Measurements from ENCODE around the gene RAB7B. TPM values are rescaled to one million over a fixed set of nuclear protein-coding genes. Genes with fewer than 3 reads are reported as not detected.

RAB7B gene
- total RNA-seq, 4 donors from 2014 or later, result 21.6 to 55.5 (median 26.8) TPM

GRCh38 chr1:206030714-206031113, 27.5 kb upstream of the RAB7B start:
- no peak overlapping the region for H3K4me3 ChIP-seq
- no peak for DNase-seq (ENCODE audit: low spot score in 2 of 2)
- peaks cover 27% of the 10 kb centered on the region for H3K4me1 ChIP-seq
- no peaks in the 10 kb centered on the region for H3K36me3 ChIP-seq
- no peak for TF ChIP-seq POLR2A (IDR thresholded peaks at IDR 0.05)
- TF ChIP-seq CTCF (IDR thresholded peaks at IDR 0.05), result peak; percentile 33 to 75
- no peaks in the 10 kb centered on the region for H3K9me3 ChIP-seq
- no peak overlapping the region for H3K27ac ChIP-seq
- H3K27me3 ChIP-seq, result no peaks in the 10 kb centered on the region
- WGBS, result 4% methylated on average over 4 of the region's 4 CpGs

GRCh38 chr1:206030191-206030590, 27.0 kb upstream of the RAB7B start:
- H3K4me3 ChIP-seq, result no peak overlapping the region
- H3K27ac ChIP-seq, result no peak overlapping the region
- DNase-seq (ENCODE audit: low spot score in 2 of 2), result no peak
- 49% methylated on average over 4 of the region's 4 CpGs for WGBS
- TF ChIP-seq EP300 (IDR thresholded peaks at IDR 0.05) (no peak), POLR2A (IDR thresholded peaks at IDR 0.05) (no peak), CTCF (IDR thresholded peaks at IDR 0.05) (no peak), POLR2AphosphoS5 (IDR thresholded peaks at IDR 0.05) (no peak)
- H3K4me1 ChIP-seq, result peaks cover 27% of the 10 kb centered on the region
- H3K9me3 ChIP-seq, result no peaks in the 10 kb centered on the region
- H3K36me3 ChIP-seq, result no peaks in the 10 kb centered on the region
- H3K27me3 ChIP-seq, result no peaks in the 10 kb centered on the region

- Histone ChIP-seq H3K27ac (no peak overlapping the region), H3K4me3 (no peak overlapping the region), H3K36me3 (no peaks in the 10 kb centered on the region), H3K4me1 (peaks cover 21% of the 10 kb centered on the region), H3K27me3 (no peaks in the 10 kb centered on the region), H3K9me3 (no peaks in the 10 kb centered on the region)
- TF ChIP-seq EP300 (IDR thresholded peaks at IDR 0.05) (no peak), POLR2A (IDR thresholded peaks at IDR 0.05) (no peak), CTCF (IDR thresholded peaks at IDR 0.05) (no peak), POLR2AphosphoS5 (IDR thresholded peaks at IDR 0.05) (no peak)
- no peak for DNase-seq (ENCODE audit: low spot score in 2 of 2)
- WGBS, result 17% methylated on average over 4 of the region's 4 CpGs
Observed at GRCh38 chr1:206029484-206029883, 26.3 kb upstream of the RAB7B start.

- no peaks in the 10 kb centered on the region for H3K9me3 ChIP-seq
- no peak for DNase-seq (ENCODE audit: low spot score in 2 of 2)
- no peak overlapping the region for H3K4me3 ChIP-seq
- no peak overlapping the region for H3K27ac ChIP-seq
- WGBS, result 62% methylated on average over 3 of the region's 3 CpGs
- H3K27me3 ChIP-seq, result no peaks in the 10 kb centered on the region
- H3K36me3 ChIP-seq, result no peaks in the 10 kb centered on the region
- no peak for TF ChIP-seq CTCF (IDR thresholded peaks at IDR 0.05)
- no peak for TF ChIP-seq POLR2AphosphoS5 (IDR thresholded peaks at IDR 0.05)
- no peak for TF ChIP-seq EP300 (IDR thresholded peaks at IDR 0.05)
- no peak for TF ChIP-seq POLR2A (IDR thresholded peaks at IDR 0.05)
- H3K4me1 ChIP-seq, result peaks cover 21% of the 10 kb centered on the region
Observed at GRCh38 chr1:206025283-206025820, 22.2 kb upstream of the RAB7B start.

GRCh38 chr1:206023695-206024094, 20.5 kb upstream of the RAB7B start, which contains the start of gene CTSE:
Gene CTSE, minus strand, starts transcription at chr1:206023895. Its CDS starts 104 bp downstream, at chr1:206023791.
- no peaks in the 10 kb centered on the region for H3K27me3 ChIP-seq
- peaks cover 6% of the 10 kb centered on the region for H3K4me1 ChIP-seq
- no peak within 1 kb of the TSS for H3K27ac ChIP-seq
- TF ChIP-seq POLR2AphosphoS5 (IDR thresholded peaks at IDR 0.05) (no peak), POLR2A (IDR thresholded peaks at IDR 0.05) (no peak), EP300 (IDR thresholded peaks at IDR 0.05) (no peak), CTCF (IDR thresholded peaks at IDR 0.05) (no peak)
- no peaks in the 10 kb centered on the region for H3K36me3 ChIP-seq
- no peaks in the 10 kb centered on the region for H3K9me3 ChIP-seq
- WGBS, result 91% methylated on average over 11 of the region's 11 CpGs
- no peak for DNase-seq (ENCODE audit: low spot score in 2 of 2)
- H3K4me3 ChIP-seq, result no peak within 1 kb of the TSS

Data from suprapubic skin (tissue), 4 donors.